HG02870 (cell line): ENCODE data around the gene ZNF688.

ENCODE experiments used
- ATAC-seq: cut with Tn5 transposase; IDR thresholded peaks from one replicate; pipeline ENCODE4 v1.9.1; 2021; ENCODE audit warnings: mild to moderate bottlenecking, moderate library complexity; ENCODE audit not compliant: unreplicated experiment

Gene ZNF688

DNA sequence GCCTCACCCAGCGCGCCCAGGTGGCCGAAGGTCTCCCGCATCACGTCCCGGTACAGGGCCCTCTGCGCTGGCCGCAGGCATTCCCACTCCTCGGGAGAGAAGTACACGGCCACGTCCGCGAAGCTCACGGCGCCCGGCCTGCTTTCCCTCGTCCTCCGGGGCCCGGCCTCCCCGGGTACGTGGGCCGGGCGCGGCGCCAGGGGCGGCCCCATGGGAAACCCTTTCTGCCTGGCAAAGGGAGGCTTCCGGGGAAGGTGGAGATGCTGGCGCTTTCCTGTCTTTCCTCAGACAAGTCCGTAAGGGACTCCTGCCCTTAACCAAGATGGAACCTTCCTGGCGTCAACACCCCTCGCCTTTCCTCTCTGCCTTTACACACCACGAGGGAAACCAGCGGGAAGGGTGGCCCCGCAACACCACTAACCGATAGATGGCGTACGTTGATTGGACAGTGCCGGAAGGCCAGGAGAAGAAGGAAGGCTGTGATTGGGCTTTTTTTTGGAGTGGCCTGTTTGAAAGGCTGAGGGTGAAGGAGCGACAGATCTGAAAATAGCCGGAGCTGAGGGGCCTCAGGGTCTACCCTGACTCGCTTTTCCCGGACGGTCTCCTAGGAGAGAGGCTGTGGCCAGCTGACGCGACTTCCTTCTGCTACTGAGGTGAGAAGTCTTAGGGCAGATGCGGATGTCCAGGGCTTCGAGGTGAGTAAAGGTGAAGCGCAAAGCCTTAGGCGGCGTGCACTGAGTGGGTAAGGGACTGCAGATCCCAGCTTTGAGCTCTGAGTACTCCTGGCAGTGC lies 14.1 kb upstream of the ZNF688 start, which contains the start of gene ZNF785:
TSS of gene ZNF785 (minus strand) at position 298 of the 792 bp plus-strand sequence. CDS start at position 212, 86 bp downstream.
- ATAC-seq: peak; percentile 93

- no peak for ATAC-seq
These were observed 13.5 kb upstream of the ZNF688 start for GRCh38 chr16:30585022-30585399.

- ATAC-seq: no peak
These were observed 11.3 kb upstream of the ZNF688 start for GRCh38 chr16:30582611-30583340.

GRCh38 chr16:30581457-30581856 lies 9.9 kb upstream of the ZNF688 start:
- ATAC-seq: no peak

GRCh38 chr16:30574678-30575077 lies 3.2 kb upstream of the ZNF688 start:
- no peak for ATAC-seq

GRCh38 chr16:30570636-30571444 lies 674 bp downstream of the ZNF688 start:
- ATAC-seq: no peak

- no peak for ATAC-seq
These were observed 1.5 kb downstream of the ZNF688 start for GRCh38 chr16:30569746-30570635.

- ATAC-seq: no peak
These were observed 2.2 kb downstream of the ZNF688 start for GRCh38 chr16:30569281-30569680.

- no peak for ATAC-seq
These were observed 3.4 kb downstream of the ZNF688 start for GRCh38 chr16:30567991-30568638.

DNA sequence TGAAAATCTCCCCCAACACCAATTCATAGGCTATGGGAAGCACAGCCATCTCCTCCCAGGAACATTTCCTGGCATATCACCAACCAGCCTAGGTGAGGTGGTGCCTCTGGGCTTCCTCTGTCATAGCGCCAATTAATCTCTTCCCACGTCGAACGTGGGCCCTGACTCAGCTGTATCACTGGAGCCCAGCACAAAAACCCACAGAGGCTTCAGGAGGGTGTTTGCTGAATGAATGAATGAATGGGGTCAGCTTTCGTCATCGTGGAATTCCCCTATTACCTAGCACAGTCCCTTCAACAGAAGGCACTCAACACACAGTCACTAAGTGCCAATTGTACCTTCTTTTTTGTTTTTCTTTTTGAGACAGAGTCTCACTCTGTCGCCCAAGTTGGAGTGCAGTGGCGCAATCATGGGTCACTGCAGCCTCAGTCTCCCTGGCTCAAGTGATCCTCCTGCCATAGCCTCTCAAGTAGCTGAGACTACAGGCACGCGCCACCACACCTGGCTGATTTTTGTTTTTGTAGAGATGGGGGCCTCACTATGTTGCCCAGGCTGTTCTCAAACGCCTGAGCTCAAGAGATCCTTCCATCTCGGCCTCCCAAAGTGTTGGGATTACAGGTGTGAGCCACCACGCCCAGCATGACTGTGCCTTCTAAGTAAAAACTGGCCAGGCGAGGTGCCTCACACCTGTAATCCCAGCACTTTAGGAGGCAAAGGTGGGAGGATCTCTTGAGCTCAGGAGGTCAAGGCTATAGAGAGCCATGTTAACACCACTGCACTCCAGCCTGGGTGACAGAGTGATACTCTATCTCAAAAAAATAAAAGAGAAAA lies 4.1 kb downstream of the ZNF688 start:
- ATAC-seq: no peak

DNA sequence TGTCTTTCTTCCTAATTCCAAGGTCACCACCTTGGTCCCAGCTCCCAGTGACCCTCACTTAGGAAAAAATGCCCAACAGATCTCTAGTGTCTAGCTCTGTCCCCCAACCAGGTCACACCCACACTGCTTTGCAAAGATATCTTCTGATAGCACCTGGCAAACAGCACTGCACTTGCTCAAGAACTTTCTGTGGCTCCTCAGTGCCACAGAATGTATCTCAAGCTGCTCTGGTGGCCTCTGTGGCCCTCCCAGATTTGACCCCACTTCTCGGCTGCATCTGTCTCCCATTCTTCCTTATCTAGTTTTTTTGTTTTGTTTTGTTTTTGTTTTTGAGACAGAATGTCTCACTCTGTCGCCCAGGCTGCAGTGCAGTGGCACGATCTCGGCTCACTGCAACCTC lies 5.0 kb downstream of the ZNF688 start:
- no peak for ATAC-seq

DNA sequence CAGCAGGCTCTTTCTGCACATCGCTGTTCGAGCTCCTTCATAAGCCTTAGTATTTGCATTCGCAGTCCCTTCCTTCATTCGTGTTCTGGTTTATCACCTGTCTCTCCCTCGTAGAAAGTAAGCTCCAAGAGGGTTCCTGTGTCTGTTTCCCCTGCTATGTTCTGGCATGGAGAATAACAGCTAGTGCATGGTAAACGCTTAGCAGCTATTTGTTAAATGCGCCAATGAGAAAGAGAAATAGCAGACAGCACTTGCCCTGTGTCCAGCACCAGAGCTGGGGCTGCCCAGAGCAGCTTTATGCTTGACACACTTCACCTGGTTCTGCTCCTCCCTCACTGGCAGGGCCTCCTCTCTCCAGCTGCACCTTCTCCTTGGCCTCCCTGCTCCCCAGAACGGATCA lies 5.5 kb downstream of the ZNF688 start:
- no peak for ATAC-seq

DNA sequence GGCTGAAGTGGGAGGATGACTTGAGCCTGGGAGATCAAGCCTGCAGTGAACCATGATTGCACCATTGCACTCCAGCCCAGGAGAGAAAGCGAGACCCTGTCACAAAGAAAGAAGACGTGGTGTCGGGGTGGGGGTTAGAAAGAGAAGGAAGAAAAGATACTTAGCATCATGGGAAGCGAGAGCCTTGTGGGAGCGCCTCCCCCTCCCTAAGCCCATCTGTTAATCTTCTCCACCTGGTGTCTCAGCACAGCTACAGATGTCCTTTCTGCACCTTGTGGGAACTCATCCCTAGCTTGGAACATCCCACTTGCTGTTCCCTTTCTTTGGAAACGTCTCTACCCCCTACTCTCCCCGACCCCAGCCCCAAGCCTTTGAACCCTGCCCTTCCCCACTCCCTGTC lies 6.0 kb downstream of the ZNF688 start:
- ATAC-seq: no peak

DNA sequence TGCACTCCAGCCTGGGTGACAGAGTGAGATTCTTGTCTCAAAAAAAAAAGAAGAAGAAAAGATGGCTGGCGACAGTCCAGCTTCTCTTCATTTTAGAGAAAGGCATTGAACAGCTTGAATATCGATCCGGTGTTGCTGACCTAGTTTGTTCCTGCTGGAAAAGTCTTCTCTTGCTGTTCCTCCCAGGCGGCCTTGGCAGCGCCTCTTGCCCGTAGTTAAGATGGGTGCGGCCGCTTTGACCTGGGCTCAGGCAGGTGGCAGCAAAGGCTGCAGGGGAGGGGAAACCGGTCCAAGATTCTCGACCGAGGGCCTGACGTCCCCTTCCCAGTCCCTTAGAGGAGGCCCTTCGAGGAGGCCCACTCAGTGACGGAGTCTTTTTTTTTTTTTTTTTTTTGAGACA lies 9.5 kb downstream of the ZNF688 start:
- ATAC-seq: no peak

GRCh38 chr16:30561089-30561816 lies 10.3 kb downstream of the ZNF688 start:
- ATAC-seq: no peak

- ATAC-seq: no peak
These were observed 11.8 kb downstream of the ZNF688 start for GRCh38 chr16:30559690-30560089.

GRCh38 chr16:30558789-30559377 lies 12.6 kb downstream of the ZNF688 start:
- ATAC-seq: no peak
